HCT116 (cell line): Measurements from ENCODE around the gene LCOR.

ENCODE experiments used
- CTCF ChIP-seq, 3 experiments: fragments of 200-600 bp in 1 of 3; sonication (generic) in 1 of 3; IDR thresholded peaks in 2 of 3; conservative IDR thresholded peaks in 1 of 3; 2 replicates each; pipeline ENCODE4 v1.5.1; 2012 to 2017; ENCODE audit warnings: low read depth in 2 of 3, low read length in 2 of 3, antibody characterized with exemption in 1 of 3, borderline replicate concordance in 1 of 3, control low read depth in 1 of 3, mild to moderate bottlenecking in 1 of 3, mixed read lengths in 1 of 3, mixed run types in 1 of 3, moderate library complexity in 1 of 3; ENCODE audit not compliant: insufficient read depth in 1 of 3
- ELF1 ChIP-seq: IDR thresholded peaks from 2 replicates; pipeline ENCODE4 v1.6.1; 2012; ENCODE audit warnings: low read depth, borderline replicate concordance
- FOSL1 ChIP-seq: IDR thresholded peaks from 2 replicates; pipeline ENCODE4 v1.6.1; 2012; ENCODE audit warnings: low read depth
- JUND ChIP-seq: IDR thresholded peaks from 2 replicates; pipeline ENCODE4 v1.6.1; 2012
- POLR2A ChIP-seq: IDR thresholded peaks from 2 replicates; pipeline ENCODE4 v1.7.0; 2011; ENCODE audit warnings: borderline replicate concordance; ENCODE audit not compliant: insufficient read depth, insufficient read length; ENCODE audit errors: extremely low read depth
- POLR2AphosphoS5 ChIP-seq: IDR thresholded peaks from 2 replicates; pipeline ENCODE4 v1.6.1; 2011; ENCODE audit warnings: mild to moderate bottlenecking, low read depth, low read length, moderate library complexity
- REST ChIP-seq: IDR thresholded peaks from 2 replicates; pipeline ENCODE4 v1.6.1; 2012; ENCODE audit warnings: low read depth
- SRF ChIP-seq: IDR thresholded peaks from 2 replicates; pipeline ENCODE4 v1.6.1; 2012; ENCODE audit warnings: low read depth

- TF ChIP-seq REST (no peak), POLR2AphosphoS5 (no peak), CTCF (IDR thresholded peaks at IDR 0.05 in 2 of 3, conservative IDR thresholded peaks at IDR 0.05 in 1 of 3; ENCODE audit: borderline replicate concordance in 1 of 3, insufficient read depth in 1 of 3, low read depth in 2 of 3, low read length in 2 of 3) (no peak), FOSL1 (no peak), ELF1 (no peak), POLR2A (no peak), JUND (no peak), SRF (no peak)
These were observed 190.5 kb downstream of the LCOR start for GRCh38 chr10:97022616-97023015.
